ENCODE results near the gene SOX1. TPM values are rescaled to one million over a fixed set of nuclear protein-coding genes. Genes with fewer than 3 reads are reported as not detected.
A peak's percentile ranks its signal among the peaks of the same experiment; 100 is the strongest.

Gene SOX1
- total RNA-seq, 1 donor from 2014 or later: not detected

- Mint-ChIP-seq H3K36me3 (no peaks in the 10 kb centered on the region), H3K4me3 (no peak overlapping the region), H3K9me3 (no peaks in the 10 kb centered on the region), H3K4me1 (peaks cover 10% of the 10 kb centered on the region), H3K27ac (no peak overlapping the region), H3K27me3 (ENCODE audit: low read depth) (peaks cover 94% of the 10 kb centered on the region)
- DNase-seq (ENCODE audit: low spot score in 2 of 2, unreplicated experiment in 2 of 2): no peak
- no peak for TF ChIP-seq CTCF (IDR thresholded peaks at IDR 0.05; ENCODE audit: unreplicated experiment)
Observed at GRCh38 chr13:112104881-112105234, 37.9 kb downstream of the SOX1 start.

GRCh38 chr13:112105244-112105681, 38.3 kb downstream of the SOX1 start:
- Mint-ChIP-seq H3K27me3 (ENCODE audit: low read depth) (peaks cover 94% of the 10 kb centered on the region), H3K9me3 (no peaks in the 10 kb centered on the region), H3K36me3 (no peaks in the 10 kb centered on the region), H3K4me3 (no peak overlapping the region), H3K27ac (no peak overlapping the region), H3K4me1 (peaks cover 10% of the 10 kb centered on the region)
- no peak for TF ChIP-seq CTCF (IDR thresholded peaks at IDR 0.05; ENCODE audit: unreplicated experiment)
- no peak for DNase-seq (ENCODE audit: low spot score in 2 of 2, unreplicated experiment in 2 of 2)

- Mint-ChIP-seq H3K27ac (no peak overlapping the region), H3K4me1 (peaks cover 10% of the 10 kb centered on the region), H3K9me3 (no peaks in the 10 kb centered on the region), H3K4me3 (peak overlapping the region; percentile 15), H3K27me3 (ENCODE audit: low read depth) (peaks cover 93% of the 10 kb centered on the region), H3K36me3 (no peaks in the 10 kb centered on the region)
- no peak for DNase-seq (ENCODE audit: low spot score in 2 of 2, unreplicated experiment in 2 of 2)
- no peak for TF ChIP-seq CTCF (IDR thresholded peaks at IDR 0.05; ENCODE audit: unreplicated experiment)
Observed at GRCh38 chr13:112105892-112106291, 38.9 kb downstream of the SOX1 start.

GRCh38 chr13:112106478-112107141, 39.7 kb downstream of the SOX1 start:
- no peak for DNase-seq (ENCODE audit: low spot score in 2 of 2, unreplicated experiment in 2 of 2)
- H3K9me3 Mint-ChIP-seq: no peaks in the 10 kb centered on the region
- H3K4me3 Mint-ChIP-seq: no peak overlapping the region
- no peaks in the 10 kb centered on the region for H3K36me3 Mint-ChIP-seq
- H3K4me1 Mint-ChIP-seq: peaks cover 10% of the 10 kb centered on the region
- TF ChIP-seq CTCF (IDR thresholded peaks at IDR 0.05; ENCODE audit: unreplicated experiment): no peak
- peaks cover 93% of the 10 kb centered on the region for H3K27me3 Mint-ChIP-seq (ENCODE audit: low read depth)
- H3K27ac Mint-ChIP-seq: no peak overlapping the region

- Mint-ChIP-seq H3K9me3 (no peaks in the 10 kb centered on the region), H3K27ac (no peak overlapping the region), H3K36me3 (no peaks in the 10 kb centered on the region), H3K4me1 (peaks cover 10% of the 10 kb centered on the region), H3K4me3 (no peak overlapping the region), H3K27me3 (ENCODE audit: low read depth) (peaks cover 93% of the 10 kb centered on the region)
- DNase-seq (ENCODE audit: low spot score in 2 of 2, unreplicated experiment in 2 of 2): no peak
- no peak for TF ChIP-seq CTCF (IDR thresholded peaks at IDR 0.05; ENCODE audit: unreplicated experiment)
Observed at GRCh38 chr13:112107289-112107688, 40.3 kb downstream of the SOX1 start.
